ENCODE results near the gene TNS3.
"Not testable (repeated sequence)": the region's sequence is repeated elsewhere in the genome, so short reads cannot be mapped to it uniquely, and the experiment has no call there.

Gene TNS3

GRCh38 chr7:47602272-47603004 lies 20.5 kb upstream of the TNS3 start:
- no peak for DNase-seq

- DNase-seq = no peak
Observed at GRCh38 chr7:47601881-47602249, 20.0 kb upstream of the TNS3 start.

- no peak for DNase-seq
Observed at GRCh38 chr7:47601119-47601880, 19.4 kb upstream of the TNS3 start.

GRCh38 chr7:47600199-47601118 lies 18.5 kb upstream of the TNS3 start:
- DNase-seq = no peak

GRCh38 chr7:47597379-47597778 lies 15.5 kb upstream of the TNS3 start:
- no peak for DNase-seq

GRCh38 chr7:47596502-47597202 lies 14.7 kb upstream of the TNS3 start:
- no peak for DNase-seq

- DNase-seq = no peak
Observed at GRCh38 chr7:47594406-47594805, 12.5 kb upstream of the TNS3 start.

GRCh38 chr7:47591655-47592572 lies 10.0 kb upstream of the TNS3 start:
- no peak for DNase-seq

GRCh38 chr7:47591089-47591654 lies 9.3 kb upstream of the TNS3 start:
- DNase-seq = no peak

GRCh38 chr7:47590215-47590614 lies 8.3 kb upstream of the TNS3 start:
- not testable (repeated sequence) for DNase-seq

GRCh38 chr7:47588704-47589225 lies 6.9 kb upstream of the TNS3 start:
- DNase-seq = no peak

GRCh38 chr7:47587976-47588375 lies 6.1 kb upstream of the TNS3 start:
- DNase-seq = no peak

- no peak for DNase-seq
Observed at GRCh38 chr7:47587351-47587750, 5.4 kb upstream of the TNS3 start.

GRCh38 chr7:47586925-47587324 lies 5.0 kb upstream of the TNS3 start:
- DNase-seq = no peak

- not testable (repeated sequence) for DNase-seq
Observed at GRCh38 chr7:47586161-47586670, 4.3 kb upstream of the TNS3 start.

- DNase-seq = no peak
Observed at GRCh38 chr7:47584536-47584895, 2.6 kb upstream of the TNS3 start.

GRCh38 chr7:47583739-47584535 lies 2.0 kb upstream of the TNS3 start:
- DNase-seq = no peak

GRCh38 chr7:47582764-47583738 lies 1.1 kb upstream of the TNS3 start:
- no peak for DNase-seq

- DNase-seq = no peak
Observed at GRCh38 chr7:47581438-47581803, 490 bp downstream of the TNS3 start.

All from activated CD8-positive, alpha-beta memory T cell treated with anti-CD3 and anti-CD28 coated beads, Interleukin-2, amount 50 U/mL, for 4 hours (primary cell).